SK-N-MC (cell line): Measurements from ENCODE around the gene BHLHE40.

Source experiments
- EZH2 ChIP-seq: fragments of 200-600 bp; sonication (generic); IDR thresholded peaks from one replicate; pipeline ENCODE4 v1.6.1; 2017; ENCODE audit warnings: antibody characterized with exemption
- POLR2AphosphoS5 ChIP-seq: IDR thresholded peaks from 2 replicates; pipeline ENCODE4 v1.6.1; 2012; ENCODE audit warnings: mild to moderate bottlenecking, low read depth, low read length, borderline replicate concordance

DNA sequence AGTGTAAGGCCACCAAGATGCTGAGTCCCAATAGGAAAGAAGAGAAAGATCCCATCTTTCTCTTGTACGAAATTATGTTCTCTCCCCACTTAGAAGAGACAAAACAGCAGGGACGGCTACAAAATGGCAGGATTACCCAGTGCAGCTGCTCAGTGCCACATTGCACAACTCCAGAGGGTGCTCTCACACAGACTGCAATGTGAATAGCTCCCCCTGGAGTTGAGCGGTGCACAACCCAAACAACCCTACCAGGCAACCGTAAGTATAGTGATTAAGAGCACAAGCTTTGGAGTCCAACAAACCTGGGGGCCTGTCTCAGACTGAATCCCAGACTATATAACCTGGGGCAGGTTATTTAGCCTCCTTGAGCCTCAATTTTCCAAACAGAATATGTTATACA is 3.1 kb upstream of the BHLHE40 start:
- no peak for TF ChIP-seq EZH2
- no peak for TF ChIP-seq POLR2AphosphoS5
